Body of pancreas (tissue), 4 donors: ENCODE results near the gene SERPINA9.

ENCODE experiments used
- POLR2A ChIP-seq, 3 donors: fragments of 450-650 bp; IDR thresholded peaks; one replicate each; pipeline ENCODE4 v1.6.1; 2016; ENCODE audit warnings: antibody characterized with exemption in 3 of 3, mild to moderate bottlenecking in 2 of 3
- TF ChIP-seq, protein P1 (sequence below), 7 experiments: fragments of 450-650 bp in 4 of 7; fragments of 200-600 bp in 3 of 7; sonication (generic) in 3 of 7; IDR thresholded peaks; one replicate each; pipeline ENCODE4 v1.5.1; 2016 to 2019; ENCODE audit warnings: antibody characterized with exemption in 7 of 7

GRCh38 chr14:94480809-94481208, 4.8 kb upstream of the SERPINA9 start:
- TF ChIP-seq, protein P1, sequence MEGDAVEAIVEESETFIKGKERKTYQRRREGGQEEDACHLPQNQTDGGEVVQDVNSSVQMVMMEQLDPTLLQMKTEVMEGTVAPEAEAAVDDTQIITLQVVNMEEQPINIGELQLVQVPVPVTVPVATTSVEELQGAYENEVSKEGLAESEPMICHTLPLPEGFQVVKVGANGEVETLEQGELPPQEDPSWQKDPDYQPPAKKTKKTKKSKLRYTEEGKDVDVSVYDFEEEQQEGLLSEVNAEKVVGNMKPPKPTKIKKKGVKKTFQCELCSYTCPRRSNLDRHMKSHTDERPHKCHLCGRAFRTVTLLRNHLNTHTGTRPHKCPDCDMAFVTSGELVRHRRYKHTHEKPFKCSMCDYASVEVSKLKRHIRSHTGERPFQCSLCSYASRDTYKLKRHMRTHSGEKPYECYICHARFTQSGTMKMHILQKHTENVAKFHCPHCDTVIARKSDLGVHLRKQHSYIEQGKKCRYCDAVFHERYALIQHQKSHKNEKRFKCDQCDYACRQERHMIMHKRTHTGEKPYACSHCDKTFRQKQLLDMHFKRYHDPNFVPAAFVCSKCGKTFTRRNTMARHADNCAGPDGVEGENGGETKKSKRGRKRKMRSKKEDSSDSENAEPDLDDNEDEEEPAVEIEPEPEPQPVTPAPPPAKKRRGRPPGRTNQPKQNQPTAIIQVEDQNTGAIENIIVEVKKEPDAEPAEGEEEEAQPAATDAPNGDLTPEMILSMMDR (IDR thresholded peaks at IDR 0.05) = no peak
- TF ChIP-seq POLR2A (IDR thresholded peaks at IDR 0.05) = no peak
